ENCODE measurements around the gene RPS5.
"Not testable (repeated sequence)": the region's sequence is repeated elsewhere in the genome, so short reads cannot be mapped to it uniquely, and the experiment has no call there.

Gene RPS5

DNA sequence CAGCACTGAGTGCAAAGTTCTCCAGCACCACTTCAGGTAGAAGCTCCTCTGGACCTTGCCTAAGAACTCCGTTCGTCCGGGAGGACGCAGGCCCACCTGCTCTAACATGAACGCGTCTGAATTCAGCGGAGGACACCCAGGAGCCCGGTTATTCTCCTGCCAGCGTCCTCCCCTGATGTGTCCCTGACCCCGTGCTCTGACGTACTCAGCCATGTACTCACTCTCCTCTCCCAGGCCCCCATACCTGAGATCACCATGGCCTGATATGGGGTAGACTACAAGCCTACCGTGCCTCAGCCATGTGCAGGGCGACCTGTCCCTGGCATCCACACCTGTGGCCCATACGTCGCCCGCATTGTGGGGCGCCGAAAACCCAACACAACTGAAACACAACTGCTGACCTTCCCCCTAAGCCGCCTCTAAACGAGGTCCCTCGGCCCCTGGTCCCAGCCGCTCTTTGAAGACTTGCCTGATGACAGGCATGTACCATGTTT is 20.6 kb downstream of the RPS5 start:
- peak in 1 of 2 donors; percentile 17 for DNase-seq

DNA sequence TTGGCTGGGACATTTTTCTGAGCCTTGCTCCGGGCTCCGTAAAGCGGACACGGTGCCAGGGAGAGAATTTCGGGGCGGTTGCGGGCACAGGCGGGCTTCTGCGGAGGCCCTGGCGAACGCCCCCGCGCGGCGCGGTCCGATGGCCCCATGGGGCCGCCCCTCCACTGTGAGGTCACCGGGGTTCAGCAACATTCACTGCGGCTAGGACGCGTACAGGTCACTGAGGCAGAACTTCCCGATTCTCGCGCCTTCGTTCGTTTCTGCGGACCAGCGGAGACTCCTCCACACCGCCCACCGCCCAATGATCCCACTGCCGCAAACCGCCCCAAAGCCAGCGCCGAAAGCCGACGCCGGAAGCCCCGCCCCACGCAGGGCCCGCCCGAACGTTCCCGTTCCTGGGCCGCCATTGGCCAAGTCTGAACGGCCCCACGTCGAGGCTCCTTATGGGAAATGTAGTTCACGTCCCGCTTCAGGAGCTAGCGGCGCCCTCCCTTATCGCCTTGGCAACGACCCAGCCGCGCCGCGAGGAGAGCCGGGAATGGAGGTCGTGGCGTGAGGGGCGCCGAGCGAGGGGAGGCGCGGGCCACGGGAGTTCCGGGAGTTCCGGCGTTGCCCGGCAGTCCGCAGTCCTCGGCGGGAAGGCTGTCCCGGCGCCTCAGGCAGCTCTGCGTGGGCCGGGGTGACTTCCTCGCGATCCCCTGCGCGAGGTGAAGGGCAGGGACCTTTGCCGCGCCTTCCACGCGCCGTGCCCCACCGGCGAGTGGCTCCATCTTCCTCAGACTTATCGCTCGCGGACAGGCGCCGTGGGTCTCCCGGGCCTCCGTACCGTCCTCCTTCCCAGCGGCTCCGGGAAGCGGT is 21.3 kb downstream of the RPS5 start, which contains the start of gene ZNF584:
ZNF584 (plus strand) TSS at position 498 of the 858 bp plus-strand sequence. CDS start 499 bp downstream, outside the sequence.
- peak; percentile 97 to 99 for DNase-seq

DNA sequence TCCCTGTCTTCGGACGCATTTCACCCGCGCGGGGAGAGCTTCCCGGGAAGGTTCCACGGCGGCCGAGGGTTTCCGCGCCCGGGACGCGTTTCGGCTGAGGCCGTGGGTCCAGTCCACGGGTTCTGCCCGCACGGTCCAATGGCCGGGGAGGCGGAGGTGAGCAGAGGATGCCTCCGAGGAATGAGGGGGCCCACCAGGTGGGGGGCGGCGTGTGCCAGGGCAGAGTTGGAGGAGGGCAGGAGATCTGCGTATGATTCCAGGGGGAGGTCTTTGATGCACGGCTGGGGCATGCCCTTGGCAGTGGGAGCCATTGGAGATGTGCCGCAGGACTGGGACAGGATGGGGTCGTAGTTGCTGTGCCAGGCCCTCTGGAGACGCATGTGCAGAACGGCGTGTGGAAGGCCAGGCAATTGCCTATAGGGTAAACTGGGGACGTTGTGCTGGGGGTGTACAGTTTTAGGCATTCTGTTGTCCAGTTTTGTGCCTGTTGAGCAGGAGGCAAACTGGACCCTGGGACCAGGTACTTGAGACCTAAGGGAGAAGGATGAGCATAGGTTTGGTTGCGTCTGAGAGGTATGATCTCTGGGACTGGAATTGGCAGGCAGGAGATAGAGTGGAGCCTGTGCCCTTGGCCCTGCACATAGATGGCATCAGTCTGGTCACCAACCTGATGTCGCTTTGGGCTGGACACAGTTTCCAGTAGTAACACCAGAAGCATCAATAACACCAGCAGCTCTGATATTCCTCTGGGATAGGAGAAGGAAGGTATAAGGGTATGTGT is 22.1 kb downstream of the RPS5 start:
- peak in 1 of 2 donors; percentile 26 for DNase-seq

DNA sequence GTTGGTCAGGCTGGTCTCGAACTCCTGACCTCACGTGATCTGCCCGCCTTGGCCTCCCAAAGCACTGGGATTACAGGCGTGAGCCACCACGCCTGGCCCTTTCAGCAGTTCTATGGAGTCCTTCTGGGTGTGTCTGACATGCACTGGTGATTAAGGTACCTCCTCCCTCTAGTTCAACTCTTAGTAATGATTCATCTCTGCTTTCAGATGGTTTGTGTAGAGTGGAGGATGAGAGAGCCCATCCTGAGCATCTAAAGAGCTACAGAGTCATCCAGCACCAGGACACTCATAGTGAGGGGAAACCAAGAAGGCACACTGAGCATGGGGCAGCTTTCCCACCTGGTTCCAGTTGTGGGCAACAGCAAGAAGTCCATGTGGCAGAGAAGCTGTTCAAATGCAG is 29.5 kb downstream of the RPS5 start:
- no peak for DNase-seq

DNA sequence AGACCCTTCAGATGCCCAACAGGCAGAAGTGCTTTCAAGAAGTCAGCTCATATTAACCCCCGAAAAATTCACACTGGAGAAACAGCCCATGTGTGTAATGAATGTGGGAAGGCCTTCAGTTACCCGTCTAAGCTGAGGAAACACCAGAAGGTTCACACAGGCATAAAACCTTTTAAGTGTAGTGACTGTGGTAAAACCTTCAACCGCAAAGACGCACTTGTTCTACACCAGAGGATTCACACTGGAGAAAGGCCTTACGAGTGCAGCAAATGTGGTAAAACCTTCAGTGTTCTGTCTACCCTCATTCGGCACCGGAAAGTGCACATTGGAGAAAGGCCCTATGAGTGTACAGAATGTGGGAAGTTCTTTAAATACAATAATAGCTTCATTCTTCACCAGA is 30.0 kb downstream of the RPS5 start:
- no peak for DNase-seq

DNA sequence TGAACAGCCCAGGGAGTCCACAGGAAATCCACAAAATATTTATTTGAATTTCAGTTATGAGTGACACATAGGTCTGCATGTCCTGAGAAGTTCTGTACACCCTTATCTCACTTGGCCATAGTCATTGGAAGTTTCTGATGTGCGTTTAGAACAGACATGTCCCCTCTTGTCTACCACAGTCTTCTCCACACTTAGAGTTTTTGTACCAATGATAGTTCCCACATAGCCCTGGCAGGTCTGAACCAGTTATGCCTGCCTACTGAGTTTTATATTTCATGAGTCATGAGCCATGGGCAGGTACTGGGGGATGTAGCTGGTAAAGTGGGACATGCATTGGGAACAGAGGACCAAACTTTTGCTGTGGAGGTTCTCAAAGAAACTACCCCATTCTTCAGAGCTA is 41.5 kb downstream of the RPS5 start:
- no peak for DNase-seq

DNA sequence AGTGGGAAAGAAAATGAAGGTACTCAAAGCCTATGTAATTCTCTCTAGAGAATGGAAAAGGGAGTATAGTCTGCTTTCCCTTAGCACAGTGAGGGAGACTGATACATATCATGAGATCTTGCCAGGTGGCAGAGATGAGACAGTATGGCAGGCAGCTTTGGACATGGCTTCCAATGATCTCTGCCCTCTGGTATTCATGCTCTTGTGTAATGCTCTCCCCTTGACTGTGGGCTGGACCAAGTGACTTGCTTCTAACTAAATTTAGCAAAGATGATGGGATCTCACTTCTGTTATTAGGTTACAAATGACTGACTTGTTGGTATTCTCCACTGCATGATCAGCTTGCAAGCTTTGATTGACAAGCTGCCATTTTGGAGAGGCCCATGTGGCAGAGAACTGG is 42.7 kb downstream of the RPS5 start:
- DNase-seq: no peak

DNA sequence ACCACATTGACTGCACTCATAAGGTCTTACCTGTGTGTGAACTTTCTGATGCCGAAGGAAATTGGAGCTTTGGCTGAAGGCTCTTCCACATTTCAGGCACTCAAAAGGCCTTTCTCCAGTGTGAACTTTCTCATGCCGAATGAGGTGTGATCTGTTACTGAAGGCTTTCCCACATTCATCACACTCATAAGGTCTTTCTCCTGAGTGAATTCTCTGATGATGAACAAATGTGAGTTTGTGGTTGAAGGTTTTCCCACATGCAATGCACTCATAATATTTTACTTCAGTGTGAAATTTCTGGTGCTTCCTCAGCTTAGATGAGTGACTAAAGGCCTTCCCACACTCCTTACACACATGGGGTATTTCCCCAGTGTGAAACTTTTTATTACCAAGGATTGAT is 47.1 kb downstream of the RPS5 start:
- no peak for DNase-seq

DNA sequence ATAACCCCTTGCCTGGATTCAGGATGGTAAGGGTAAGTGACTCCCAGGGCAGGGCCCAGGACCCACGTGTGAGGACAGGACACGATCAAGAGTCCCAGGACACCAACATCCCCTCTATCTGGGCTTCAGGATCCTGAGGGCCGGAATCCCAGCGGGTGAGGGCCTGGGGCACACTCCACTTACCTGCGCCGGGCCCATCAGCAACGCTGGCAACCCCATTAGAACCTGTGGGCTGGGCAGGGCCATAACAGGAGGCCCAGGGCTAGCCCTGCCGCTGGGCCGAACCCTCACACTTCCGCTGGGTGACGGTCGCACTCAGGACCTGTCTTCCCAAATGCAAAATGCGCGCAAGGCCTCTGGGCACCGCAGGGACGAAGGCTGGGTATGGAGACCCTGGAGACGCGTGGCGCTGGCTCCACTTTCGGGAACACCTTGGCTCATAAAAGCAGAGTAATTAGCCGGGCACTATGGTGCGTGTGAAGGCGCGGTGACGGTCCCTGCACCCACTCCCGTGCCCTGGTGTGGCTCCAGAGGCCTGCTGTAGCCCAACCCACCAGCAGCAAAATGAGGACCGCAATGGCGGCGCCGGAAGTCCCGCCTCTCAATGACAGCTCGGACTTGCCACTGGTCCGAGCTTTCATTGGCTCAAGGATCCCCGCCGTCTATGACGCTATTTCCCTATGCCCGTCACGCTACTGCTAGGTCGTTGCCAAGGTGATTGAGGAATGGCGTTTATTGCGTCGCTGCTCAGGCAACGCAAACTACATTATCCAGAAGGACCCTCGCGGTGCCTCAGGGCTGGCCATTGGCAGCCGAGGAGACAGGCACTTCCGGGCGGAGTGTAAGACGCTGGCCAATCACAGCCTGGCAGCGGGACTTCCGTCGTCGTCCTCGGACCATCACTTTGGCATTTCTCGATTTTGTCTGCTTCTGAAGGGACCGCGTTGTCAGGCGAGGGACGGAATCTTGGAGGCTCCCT is 52.8 kb downstream of the RPS5 start, which contains the start of gene ZNF132:
ZNF132 (minus strand) TSS at position 578 of the 979 bp plus-strand sequence; CDS start at position 246, 332 bp downstream.
- peak; percentile 100 for DNase-seq

DNA sequence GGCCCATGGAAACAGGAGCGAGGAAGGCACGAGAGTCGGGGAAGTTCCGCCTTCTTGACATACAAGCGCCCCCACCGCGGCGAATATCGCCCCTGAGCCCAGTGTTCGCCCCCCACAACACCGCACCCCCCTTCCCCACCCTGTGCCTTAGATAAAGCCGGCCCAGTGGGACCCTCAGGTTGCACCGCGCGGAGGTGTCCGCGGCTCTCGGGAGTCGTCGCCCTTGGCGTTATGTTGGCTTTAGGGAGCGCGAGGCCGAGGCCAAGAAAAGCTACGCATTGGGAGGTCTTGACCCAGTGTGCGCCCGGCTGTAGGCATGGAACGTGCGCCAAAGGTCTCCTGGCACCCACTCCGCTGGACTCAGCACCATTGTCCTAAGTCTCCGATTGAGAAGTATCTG is 53.5 kb downstream of the RPS5 start:
- DNase-seq: no peak

DNA sequence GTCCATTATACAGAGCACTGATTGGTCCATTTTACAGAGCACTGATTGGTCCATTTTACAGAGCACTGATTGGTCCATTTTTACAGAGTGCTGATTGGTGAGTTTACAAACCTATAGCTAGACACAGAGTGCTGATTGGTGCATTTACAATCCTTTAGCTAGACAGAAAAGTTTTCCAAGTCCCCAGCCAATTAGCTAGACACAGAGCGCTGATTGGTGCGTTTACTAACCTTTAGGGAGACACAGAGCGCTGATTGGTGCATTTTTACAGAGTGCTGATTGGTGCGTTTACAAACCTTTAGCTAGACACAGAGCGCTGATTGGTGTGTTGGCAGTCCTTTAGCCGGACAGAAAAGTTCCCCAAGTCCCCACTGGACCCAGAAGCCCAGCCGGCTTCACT is 55.9 kb downstream of the RPS5 start:
- not testable (repeated sequence) for DNase-seq
